NCI-H2171 (cell line): Measurements from ENCODE around the gene HOXC11.

ENCODE experiments used
- DNase-seq: peaks from one replicate; lab custom pipeline; 2025; lab: John Stamatoyannopoulos, UW

HOXC11 gene

DNA sequence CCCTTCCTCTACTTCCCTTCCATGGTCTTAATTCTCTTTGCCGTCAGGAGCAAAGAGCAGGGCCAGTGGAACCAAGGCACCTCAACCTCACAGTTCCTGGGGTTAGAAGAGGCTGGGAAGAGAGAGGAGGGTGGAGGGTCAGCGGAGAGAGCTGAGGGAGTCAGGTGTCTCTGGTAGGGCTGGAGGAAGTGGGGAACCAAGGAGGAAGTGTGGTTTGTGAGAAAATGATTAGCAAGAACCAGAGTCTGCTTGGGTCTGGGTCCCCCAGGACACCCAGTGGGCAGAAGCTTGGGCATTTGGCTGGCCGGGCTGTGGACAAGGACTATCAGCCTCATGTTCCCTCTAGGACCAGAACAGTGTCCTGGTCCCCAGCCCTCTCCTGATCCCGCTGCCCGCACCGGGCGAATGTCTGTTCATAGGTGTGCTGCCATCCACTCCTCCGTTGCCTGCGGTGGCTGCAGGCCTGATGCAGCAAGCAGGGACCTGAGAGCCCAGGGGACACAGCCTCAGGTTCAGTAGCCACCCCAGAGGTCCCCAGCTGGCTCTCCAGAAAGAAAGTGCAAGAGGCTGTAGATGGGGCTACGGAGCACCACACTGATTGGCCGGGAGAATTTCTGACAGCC lies 15.9 kb upstream of the HOXC11 start:
- DNase-seq = no peak

DNA sequence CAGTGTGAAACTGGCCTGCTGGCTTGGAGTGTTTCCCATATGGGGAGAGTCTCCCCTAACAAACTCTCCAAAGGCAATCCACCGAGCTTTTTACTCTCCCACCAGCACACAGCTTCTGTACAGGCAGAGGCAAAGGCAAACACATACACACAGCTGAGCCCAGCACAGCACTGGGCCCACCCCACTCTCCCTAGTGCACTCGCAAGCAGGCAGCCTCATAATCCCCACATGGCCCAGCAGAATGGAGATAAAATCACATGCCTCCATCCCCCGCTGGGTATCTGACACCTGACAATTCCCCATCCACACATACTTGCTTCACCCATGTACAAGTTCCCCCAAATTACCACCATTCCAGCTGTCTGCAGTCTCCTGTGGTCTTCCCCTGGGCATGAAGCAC lies 14.8 kb upstream of the HOXC11 start:
- no peak for DNase-seq

DNA sequence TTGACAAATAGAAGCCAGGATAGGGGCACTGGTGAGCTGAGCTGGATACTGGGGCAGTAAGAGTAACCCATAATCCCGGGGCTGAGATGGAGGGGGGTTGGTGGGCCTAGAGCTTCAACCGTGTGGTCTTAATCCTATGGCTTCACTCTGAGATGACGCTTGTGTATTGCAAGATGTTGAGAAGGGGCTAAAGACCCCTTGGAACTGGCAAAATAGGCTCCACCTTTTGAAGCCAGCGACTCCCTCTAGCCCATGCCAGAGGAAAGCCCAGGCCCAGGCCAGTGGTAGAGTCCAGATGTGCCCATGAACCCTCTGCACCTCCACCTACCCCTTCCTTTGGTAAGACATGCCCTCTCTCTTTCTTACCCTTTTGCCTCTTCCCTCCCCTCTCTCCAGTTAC lies 13.6 kb upstream of the HOXC11 start:
- DNase-seq = no peak

DNA sequence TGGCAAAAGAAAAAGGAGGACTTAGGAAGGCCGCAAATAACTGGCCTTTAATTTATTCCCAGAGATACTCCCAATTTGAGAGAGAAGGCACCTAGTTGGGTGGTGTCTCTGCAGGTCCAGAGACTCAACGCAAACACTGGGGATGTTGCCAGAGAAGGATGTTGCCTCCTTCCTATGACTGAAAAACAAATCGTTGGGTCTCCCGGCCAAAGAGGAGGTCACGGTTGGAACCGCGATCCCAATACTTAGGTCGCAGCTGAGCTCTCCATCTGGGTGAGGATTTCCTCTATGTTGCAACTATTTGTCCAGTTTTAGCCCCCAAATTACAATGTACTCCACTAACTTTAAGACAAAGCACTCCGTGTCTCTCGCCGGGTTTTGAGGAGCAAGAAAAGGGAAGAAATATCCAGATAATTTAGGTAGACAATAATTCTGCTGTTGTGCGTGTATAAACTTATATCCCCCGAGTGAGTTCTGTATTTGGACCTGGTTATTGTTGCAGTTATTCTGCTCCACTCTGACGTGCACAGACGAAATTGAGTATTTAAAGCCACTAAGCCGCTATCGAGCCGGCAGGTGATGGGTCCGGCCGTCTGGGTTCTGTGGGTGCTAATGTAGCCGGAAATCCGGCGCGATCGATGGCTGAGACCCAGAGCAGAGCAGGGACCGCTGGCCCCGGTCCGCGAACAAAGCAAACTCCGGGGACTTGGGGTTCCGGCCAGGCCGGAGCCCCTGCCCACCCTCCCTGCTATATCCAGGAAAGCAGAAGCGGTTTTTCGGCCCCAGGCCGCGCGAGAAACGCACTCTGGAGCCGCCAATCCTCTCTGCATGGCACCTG lies 12.5 kb upstream of the HOXC11 start:
- no peak for DNase-seq

DNA sequence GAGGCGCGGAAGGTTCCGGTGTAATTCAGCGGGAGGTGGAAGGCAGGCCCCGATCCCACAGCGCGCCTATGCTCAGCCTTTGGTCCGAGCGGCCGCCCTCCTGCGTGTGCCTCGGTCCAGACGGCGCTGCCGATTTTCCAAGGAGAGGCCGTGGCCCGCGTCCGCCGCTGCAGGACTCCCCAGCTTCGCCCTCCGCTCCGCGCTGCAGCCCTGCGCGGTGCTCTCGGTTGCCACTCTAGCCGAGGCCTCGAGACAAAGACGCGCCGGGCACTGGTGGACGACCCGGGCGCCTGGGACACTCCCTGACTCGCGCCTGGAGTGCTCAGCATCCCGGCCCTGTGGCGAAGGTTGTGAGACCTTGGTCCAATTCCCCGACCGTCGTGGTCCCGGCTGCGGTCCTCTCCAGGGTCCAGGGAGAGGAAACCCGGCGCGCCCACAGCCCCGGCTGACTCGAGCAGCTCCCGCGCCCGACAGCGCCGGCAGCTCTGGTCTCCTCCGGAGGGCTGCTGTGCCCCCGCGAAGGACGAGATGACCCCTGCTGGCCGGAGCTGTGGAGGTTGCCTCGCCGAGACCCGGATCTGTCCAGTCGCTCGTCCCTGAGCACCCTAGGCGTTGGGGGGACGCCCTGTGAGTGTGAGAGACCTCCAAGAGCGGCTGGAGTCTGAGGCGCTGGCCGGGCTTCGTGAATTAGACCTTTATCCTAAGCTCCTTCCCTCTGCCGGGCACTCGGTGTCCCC lies 11.7 kb upstream of the HOXC11 start:
- no peak for DNase-seq

DNA sequence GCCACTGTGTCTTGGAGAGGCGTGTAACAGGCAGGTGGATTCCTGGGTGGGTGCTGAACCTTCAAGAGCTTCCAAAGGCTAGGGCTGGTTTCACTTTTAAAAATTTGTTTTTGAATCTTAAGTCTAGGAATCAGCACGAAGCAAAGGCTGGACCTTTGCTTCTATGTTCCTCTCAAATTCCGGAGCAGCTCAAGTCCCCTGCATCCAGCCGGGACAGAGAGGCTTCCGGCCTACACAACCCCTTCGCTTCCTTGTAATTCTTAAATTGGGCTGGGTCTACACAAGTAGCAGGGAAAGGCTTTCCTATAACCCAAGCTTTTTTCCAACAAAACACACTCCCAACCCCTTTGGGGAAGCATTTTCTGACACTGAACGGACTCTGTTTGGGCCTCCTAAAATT lies 9.9 kb upstream of the HOXC11 start:
- DNase-seq = no peak

DNA sequence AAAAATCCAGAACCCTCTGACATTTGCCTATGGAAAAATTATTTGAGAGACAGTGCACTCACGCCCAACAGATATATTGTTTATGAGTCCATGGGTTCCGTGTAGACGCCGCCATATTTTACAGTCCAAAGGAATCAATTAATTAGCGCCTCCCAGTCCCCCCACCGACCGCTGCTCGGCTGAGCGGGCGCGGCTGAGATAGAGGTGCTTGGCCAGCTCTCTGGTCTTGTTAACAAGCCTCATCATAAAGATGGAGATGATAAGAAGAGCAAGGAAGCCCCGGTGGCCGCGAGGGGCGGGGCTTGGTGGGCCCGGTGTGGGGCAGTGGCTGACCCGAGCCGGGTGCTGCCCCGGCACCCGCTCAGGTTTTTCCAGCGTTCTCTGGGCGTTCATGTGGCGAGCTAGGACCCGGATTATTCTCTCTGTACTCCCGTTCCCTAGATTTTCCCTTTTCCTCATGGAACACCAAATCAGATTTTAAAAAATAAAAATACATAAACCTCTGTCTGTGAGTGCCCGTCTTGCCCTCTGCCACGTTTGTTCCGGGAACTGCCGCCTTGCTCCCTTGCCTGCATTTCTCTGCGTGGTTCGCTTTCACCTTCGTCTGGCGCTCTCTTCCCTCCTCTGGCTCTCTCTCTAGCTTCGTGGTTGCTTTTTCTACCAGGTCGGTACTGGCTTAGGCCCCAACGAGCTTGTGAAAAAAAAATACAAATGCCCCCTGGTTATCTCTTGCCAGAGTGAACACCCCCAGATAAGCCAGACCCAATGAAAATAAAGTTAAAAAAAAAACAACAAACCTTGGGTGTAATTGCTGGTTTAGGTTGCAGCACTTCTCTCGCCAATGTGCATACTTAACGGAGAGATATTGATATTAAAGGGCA lies 9.3 kb upstream of the HOXC11 start:
- no peak for DNase-seq

DNA sequence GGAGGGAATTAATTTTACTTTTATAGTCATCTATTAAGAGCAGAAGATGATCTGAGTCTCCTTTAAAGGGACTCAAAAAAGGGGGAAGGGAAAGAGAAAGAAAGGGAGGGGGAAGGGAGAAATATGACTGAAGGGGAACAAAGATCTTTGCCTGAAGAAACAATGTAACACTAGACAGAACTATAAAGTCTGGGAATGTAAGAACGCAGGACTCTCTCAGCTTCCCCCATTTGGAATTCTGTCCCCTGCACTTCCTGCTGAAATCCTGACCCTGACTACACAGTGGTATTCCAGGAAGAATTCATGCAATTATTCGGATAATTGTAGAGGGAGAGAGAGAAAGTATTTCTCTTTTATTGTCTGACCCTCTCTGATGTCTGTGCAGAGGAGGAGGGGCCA lies 8.6 kb upstream of the HOXC11 start:
- no peak for DNase-seq

DNA sequence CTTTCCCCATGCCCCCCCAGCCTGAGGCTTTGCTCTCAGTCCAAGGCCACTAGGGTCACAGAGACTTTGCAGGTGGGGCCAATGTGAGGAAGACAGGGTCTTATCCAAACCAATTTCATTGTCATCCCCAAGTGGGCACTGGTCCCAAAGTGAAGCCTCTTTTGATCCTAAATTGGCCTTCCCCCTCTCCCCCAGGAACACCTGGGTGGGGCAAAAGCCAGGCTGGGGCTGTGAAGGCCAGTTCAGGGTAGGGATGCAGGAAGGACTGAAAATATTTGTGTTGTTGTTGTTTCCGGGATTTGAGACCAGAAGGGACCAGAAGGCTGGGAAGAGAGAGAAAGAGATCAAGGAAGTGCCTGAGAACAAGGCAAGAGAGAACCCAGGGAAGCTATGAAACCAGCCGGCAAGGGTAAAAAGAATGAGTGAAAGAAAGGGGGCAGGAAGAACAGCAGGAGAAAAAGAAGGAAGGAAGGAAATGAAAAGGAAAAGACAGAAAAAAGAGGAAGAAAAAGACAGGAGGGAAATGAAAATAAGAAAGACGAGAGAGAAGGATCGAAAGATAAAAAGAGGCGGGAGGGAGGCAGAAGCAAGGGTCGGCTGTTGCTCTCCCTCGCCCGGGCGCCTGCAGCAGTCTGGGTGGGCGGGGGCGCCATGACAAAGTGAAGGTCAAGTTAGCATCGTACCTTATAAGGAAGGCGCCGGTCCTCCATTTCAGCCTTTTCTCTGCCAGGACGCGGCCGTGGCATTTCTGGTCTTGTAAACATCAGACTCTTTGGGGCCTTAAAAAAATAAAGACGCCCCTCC lies 7.4 kb upstream of the HOXC11 start:
- no peak for DNase-seq

DNA sequence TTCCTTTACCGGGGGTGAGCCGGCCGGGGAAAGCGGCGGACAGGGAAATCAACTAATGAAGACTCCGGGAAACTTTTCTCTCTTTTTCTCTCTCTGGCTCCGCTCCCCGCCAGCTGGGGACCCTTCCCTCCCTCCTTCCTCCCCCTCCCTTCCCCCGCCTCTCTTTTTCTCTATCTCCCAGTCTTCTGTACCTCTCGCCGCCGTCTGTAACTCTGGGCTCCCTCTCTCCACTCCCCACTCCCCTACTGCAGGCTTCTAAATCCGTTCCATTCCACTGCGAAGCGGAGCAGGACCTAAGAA lies 6.9 kb upstream of the HOXC11 start:
- no peak for DNase-seq

DNA sequence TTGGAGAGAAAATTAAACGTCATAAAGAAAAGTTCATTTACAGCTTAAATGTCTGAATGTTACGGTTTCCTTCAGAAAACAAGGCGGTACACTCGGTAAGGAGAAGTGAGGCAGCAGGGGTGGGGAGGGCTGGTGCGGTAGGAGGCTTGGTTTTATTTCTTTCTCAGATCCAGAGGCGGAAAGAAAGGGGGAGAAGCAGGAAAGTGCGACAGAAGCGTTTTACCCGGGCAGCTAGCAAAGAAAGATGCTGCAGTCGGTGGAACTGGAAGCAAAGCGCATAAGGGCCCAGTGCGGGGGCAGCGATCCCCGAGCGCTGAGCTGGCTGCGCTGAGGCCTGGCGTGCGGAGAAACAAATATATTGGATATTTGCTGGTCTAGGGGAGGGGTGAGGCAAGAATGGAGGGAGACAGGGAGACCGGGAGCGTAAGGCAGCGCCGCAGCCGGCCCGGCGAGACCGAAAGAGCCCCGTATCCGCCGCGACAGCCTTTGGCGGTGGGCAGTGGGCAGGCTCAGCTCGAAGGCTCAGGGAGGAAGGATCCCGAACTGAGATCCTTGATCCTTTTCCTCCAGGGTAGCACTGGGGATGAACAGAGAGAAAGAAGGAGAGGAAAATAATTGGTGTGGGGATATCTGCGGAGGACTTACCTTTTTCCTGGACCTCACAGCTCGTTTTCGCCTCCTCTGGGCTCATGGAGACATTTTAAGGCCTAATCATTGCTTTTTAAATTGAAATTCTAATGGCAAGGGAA lies 6.4 kb upstream of the HOXC11 start:
- no peak for DNase-seq

DNA sequence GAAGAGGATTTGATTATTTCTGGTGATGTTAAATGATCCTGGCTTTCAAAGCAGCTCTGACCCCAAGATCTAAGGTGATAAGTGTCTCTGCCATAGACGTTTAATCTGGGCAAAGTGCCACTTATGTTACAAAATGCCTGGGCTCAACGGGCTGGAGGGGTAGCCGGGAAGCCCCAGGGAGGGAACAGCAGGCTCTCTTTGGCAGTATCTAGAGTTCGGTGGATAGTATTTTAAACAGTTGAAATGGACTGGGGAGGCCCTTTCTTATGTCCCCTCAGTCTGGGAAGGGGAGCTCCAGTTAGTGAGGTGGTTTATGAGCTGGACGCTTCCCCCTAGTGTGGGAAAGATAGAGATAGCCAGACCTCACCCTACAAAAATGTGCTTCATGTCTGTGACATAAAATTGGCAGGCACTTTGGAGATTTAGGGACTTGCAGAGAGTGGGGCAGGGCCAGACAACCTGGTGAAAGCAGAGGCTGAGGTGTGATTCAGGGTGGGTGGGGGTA lies 5.5 kb upstream of the HOXC11 start:
- no peak for DNase-seq

DNA sequence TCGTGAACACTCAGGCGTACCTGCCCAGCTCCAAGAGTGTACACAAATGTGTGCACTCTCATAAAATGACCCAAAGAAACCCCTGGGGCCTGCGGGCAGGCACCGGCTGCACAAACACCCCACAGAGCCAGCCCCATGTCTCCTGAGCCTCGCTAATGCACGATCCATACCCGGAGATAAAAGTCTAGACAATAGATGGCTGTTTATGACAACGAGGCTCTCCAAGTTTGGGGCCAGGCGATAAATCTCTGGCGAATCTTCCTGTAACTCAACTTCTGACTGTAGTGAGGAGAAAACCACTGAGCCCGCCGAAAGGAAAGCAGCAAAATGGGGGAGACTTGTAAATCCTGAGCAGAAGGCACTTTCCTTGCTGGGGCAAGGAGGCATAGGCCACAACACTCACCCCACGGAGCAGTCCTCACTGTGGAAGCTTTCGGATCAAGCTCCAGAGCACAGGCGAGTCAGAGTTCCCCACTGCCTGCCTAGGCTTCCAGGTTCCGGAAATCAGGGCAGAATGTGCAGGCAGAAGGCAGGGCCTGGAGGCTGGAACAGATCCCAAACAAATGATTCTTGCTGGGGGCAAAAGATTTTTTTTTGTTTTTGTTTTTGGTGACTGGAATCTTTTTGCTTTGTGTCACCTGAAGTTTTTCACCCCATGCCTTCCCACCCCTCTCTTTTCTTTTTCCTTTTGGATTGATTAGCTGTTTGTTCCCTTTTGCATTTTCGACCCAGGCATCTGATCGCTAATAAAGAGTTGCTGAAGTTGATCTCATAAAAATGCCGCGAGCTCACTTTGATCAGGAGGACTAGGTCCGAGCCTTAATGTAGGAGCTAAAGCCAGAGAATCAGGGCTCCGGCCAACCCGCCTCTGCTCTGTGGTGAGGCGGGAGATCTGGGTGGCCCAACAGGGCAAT lies 4.5 kb upstream of the HOXC11 start:
- DNase-seq = no peak

DNA sequence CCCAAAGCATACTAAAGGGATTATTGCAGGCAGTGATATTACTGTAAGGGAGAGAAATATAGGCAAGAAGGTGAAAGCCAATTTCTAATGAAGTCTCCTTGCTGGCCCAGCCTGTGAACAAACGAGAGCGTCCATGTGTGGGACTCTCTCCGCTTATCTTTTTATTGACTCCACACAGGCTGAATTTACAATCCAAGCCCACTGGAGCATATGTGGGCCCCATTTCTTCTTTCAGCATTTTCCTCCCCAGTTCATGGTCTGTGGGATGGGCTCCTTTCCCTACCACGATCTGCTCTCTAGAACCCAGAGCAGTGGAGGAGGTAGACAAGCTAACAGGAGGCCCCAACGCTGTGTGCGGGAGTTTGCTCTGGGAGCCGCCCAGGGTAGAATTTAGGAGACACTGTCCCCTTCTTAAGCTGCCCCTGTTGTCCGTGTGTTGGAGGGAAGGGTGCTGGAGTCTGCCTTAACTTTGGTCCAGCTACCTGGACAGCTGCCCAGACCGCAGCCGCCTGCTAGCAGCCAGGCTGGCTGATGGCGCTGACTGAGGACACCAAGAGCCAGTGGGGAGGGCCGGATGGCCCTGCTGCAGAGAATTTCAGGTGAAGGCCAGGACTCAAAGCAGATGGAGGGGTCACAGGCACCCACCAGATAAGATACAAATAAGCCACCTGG lies 3.2 kb upstream of the HOXC11 start:
- DNase-seq = no peak

DNA sequence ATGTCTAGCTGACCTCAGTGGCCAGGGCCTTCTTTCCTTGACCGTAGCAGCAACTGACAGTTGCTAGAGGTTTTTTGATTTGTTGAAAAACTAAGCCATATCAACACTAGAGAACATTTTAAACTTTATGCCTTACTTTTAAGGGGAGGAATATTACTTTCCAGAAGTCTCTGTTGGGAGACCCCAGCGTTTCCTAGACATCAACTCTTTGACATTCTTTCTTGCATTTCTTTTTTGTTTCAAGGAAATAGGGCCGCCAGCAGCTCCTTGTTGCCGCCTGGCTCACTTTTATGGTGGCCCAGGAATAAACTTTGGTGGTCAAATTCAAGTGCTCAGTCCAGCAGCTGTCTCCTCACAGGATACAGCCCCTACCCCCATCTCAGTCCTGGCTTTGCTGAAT lies 2.5 kb upstream of the HOXC11 start:
- DNase-seq = no peak

DNA sequence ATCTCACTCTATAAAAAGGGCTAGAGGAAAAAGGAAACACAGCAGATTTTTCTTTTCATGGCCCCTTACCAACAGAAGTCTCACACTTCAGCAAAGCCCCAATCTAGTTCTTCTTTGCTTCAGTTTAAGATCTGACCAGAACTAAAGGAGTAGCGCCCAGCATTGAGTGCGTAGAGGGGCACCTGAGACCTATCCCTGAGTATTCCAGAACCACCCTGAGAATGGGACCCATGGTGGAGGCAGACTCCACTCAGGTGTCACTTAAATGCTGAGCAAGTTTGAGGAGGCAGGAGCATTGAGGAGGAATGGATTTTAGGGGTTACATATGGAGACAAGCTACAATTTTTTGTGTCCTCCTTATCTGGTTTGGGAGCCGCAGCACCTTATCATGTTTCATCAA lies 1.8 kb upstream of the HOXC11 start:
- no peak for DNase-seq

DNA sequence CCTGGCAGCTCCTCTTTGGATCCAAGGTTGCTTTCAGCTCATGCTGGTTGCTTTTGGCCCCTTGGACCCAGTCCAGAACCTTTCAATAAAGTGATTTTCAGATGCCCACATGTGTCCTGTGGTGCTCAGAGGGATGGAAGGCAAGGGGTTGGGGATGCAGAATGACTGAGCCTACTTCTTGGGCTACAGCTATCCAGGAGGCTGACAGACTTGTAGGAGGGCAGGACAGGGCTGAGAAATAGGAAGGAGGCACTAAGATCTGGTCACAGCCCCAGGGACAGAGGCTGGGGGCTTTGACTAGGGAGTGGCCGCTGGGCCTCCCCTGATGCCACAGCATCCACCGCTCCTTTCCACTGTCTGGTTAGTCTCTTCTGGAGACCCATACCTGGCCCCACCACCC lies 1.2 kb upstream of the HOXC11 start:
- DNase-seq = no peak

DNA sequence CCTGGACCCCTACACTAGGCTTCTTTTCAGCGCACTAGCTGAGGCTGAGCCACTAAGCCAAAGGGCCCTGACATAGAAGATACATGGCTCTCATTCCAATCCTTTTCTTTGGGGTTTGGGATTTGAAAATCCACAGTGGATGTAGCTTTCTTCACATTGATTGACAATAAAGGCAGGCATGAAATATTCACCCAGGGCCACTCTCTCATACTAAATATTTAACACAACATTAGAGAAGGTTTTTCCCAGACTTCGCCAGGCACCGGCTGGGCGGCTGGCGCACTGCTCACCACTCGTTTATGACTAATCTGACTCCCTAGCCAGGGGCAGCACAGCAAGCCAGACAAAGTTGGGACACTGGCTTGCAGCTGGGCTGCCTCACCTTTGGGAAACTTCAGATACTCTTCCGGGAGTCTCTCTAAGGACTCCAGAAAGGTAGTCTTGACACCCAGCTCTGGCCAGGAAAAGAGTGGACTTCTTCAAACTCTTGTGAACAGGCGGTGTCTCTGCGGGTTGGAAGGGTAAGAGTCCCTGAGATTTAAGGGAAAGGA lies 699 bp upstream of the HOXC11 start:
- no peak for DNase-seq
